PC-3 (cell line): Measurements from ENCODE around the gene MUSTN1. TPM values are rescaled to one million over a fixed set of nuclear protein-coding genes. Genes with fewer than 3 reads are reported as not detected.

Source experiments
- ATAC-seq: fragments of 200-7000 bp; cut with Tn5 transposase; 2 replicates; pipeline ENCODE4 v1.9.1; 2020; ENCODE audit warnings: mild to moderate bottlenecking, moderate library complexity
- BruUV-seq: library from RNA; stranded (reverse); fragments of 400-500 nt; replicated peaks from 2 replicates; lab custom pipeline; 2021; lab: Mats Ljungman, UMichigan
- CTCF ChIA-PET: fragments of 300-600 bp; sonication (Branson Sonifier 250); formaldehyde crosslinking; loops from one replicate; lab custom pipeline; 2022; ENCODE audit warnings: antibody characterized with exemption; lab: Charles Lee
- POLR2A ChIA-PET: fragments of 300-600 bp; sonication (Branson Sonifier 250); formaldehyde crosslinking; loops from one replicate; lab custom pipeline; 2022; ENCODE audit warnings: antibody characterized with exemption; ENCODE audit not compliant: unreplicated experiment; lab: Charles Lee
- DNase-seq: peaks from one replicate; pipeline ENCODE4 v3.0.0-alpha.2; 2015
- H2AFZ ChIP-seq: fragments of 300-600 bp; sonication (generic); 2 replicates; pipeline ENCODE4 v1.6.0; 2016; ENCODE audit warnings: antibody characterized with exemption, low read length
- H3F3A ChIP-seq: fragments of 300-600 bp; sonication (generic); one replicate; pipeline ENCODE4 v1.6.0; 2017; ENCODE audit warnings: antibody characterized with exemption, low read length, control low read depth, mild to moderate bottlenecking; ENCODE audit not compliant: unreplicated experiment
- H3K27ac ChIP-seq: fragments of 300-600 bp; sonication (generic); 2 replicates; pipeline ENCODE4 v1.5.1; 2016; ENCODE audit warnings: mild to moderate bottlenecking, low read length
- H3K27me3 ChIP-seq: fragments of 300-600 bp; sonication (generic); 2 replicates; pipeline ENCODE4 v1.6.1; 2016; ENCODE audit warnings: low read length, mixed read lengths
- H3K36me3 ChIP-seq: fragments of 300-600 bp; sonication (generic); 2 replicates; pipeline ENCODE4 v1.6.1; 2016; ENCODE audit warnings: low read depth, mixed run types, low read length, mixed read lengths
- H3K4me1 ChIP-seq: fragments of 300-600 bp; sonication (generic); 2 replicates; pipeline ENCODE4 v1.5.1; 2016; ENCODE audit warnings: low read length; ENCODE audit not compliant: insufficient read depth
- H3K4me2 ChIP-seq: fragments of 300-600 bp; sonication (generic); 2 replicates; pipeline ENCODE4 v1.6.0; 2016; ENCODE audit warnings: low read length
- H3K4me3 ChIP-seq: fragments of 300-600 bp; sonication (generic); 2 replicates; pipeline ENCODE4 v1.5.1; 2016; ENCODE audit warnings: mild to moderate bottlenecking, low read length, mixed read lengths
- H3K79me2 ChIP-seq: fragments of 300-600 bp; sonication (generic); 2 replicates; pipeline ENCODE4 v1.6.1; 2017; ENCODE audit warnings: low read length, mixed read lengths
- H3K9ac ChIP-seq: fragments of 300-600 bp; sonication (generic); 2 replicates; pipeline ENCODE4 v1.6.0; 2016; ENCODE audit warnings: mild to moderate bottlenecking, low read length
- H3K9me2 ChIP-seq: fragments of 300-600 bp; sonication (generic); replicated peaks from 2 replicates; pipeline ENCODE4 v1.6.1; 2016; ENCODE audit warnings: mixed run types, low read length, mixed read lengths
- H3K9me3 ChIP-seq: fragments of 300-600 bp; sonication (generic); 2 replicates; pipeline ENCODE4 v1.6.1; 2016; ENCODE audit warnings: low read length, mixed read lengths
- H4K20me1 ChIP-seq: fragments of 300-600 bp; sonication (generic); 2 replicates; pipeline ENCODE4 v1.6.1; 2016; ENCODE audit warnings: low read length, mixed read lengths
- EZH2 ChIP-seq: fragments of 300-600 bp; sonication (generic); IDR thresholded peaks from one replicate; pipeline ENCODE4 v1.6.1; 2017; ENCODE audit warnings: antibody characterized with exemption, mild to moderate bottlenecking, low read length; ENCODE audit not compliant: unreplicated experiment
- EZH2phosphoT487 ChIP-seq: fragments of 300-600 bp; sonication (generic); IDR thresholded peaks from 2 replicates; pipeline ENCODE4 v1.6.1; 2018; ENCODE audit warnings: mild to moderate bottlenecking, antibody characterized with exemption, low read length, borderline replicate concordance
- intact Hi-C: fragments of 100-400 bp; cut with micrococcal nuclease; formaldehyde crosslinking; loops from 2 replicates; pipeline ENCODE4 v1.9.0; 2023
- total RNA-seq: library from RNA; depleted of rRNA; stranded (reverse); fragments of >200 nt; gene quantifications from 2 replicates; pipeline ENCODE4 v1.2.3, GENCODE V29; 2014
- TF ChIP-seq, protein P1 (sequence below): fragments of 300-600 bp; sonication (generic); conservative IDR thresholded peaks from 2 replicates; pipeline ENCODE4 v1.5.1; 2017; ENCODE audit warnings: antibody characterized with exemption, low read depth, mild to moderate bottlenecking, low read length

Gene MUSTN1
- total RNA-seq, 1 experiment from 2014 or later = 0.66 TPM

DNA sequence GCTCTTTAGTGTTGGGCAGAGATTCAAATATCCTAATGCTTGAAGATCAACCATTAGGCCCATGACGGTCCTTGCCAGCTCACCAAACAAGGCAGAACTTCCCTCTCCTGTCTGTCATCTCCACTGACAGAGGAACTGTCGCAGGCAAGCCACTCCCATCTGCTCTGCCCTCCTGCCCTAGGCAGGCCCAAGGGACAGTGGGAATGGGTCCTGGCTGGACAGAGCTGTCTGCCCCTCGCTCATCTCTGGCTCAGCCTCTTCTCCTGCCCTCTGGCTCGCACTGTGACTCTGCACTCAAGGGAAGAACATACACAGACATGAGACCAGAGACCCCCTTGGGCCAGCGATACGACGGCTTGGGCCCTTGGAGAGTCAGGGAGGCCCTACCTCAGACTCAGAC lies 7.6 kb upstream of the MUSTN1 start:
- Histone ChIP-seq H3K36me3 (no peaks in the 10 kb centered on the region), H3K79me2 (no peaks in the 10 kb centered on the region), H3K9ac (no peak overlapping the region), H3K4me3 (no peak overlapping the region), H4K20me1 (no peaks in the 10 kb centered on the region), H3K27ac (no peak overlapping the region), H3K4me1 (no peaks in the 10 kb centered on the region), H3F3A (no peaks in the 10 kb centered on the region), H3K4me2 (no peak overlapping the region), H3K9me2 (no peaks in the 10 kb centered on the region), H3K9me3 (no peaks in the 10 kb centered on the region), H2AFZ (no peak overlapping the region), H3K27me3 (no peaks in the 10 kb centered on the region)
- ChIA-PET POLR2A (no interaction called here), CTCF (no interaction called here)
- BruUV-seq = no TSS peak
- no peak for DNase-seq
- ATAC-seq = no peak
- intact Hi-C loops = no loop called here
- TF ChIP-seq, protein P1, sequence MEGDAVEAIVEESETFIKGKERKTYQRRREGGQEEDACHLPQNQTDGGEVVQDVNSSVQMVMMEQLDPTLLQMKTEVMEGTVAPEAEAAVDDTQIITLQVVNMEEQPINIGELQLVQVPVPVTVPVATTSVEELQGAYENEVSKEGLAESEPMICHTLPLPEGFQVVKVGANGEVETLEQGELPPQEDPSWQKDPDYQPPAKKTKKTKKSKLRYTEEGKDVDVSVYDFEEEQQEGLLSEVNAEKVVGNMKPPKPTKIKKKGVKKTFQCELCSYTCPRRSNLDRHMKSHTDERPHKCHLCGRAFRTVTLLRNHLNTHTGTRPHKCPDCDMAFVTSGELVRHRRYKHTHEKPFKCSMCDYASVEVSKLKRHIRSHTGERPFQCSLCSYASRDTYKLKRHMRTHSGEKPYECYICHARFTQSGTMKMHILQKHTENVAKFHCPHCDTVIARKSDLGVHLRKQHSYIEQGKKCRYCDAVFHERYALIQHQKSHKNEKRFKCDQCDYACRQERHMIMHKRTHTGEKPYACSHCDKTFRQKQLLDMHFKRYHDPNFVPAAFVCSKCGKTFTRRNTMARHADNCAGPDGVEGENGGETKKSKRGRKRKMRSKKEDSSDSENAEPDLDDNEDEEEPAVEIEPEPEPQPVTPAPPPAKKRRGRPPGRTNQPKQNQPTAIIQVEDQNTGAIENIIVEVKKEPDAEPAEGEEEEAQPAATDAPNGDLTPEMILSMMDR = no peak
- TF ChIP-seq EZH2 = no peak
- TF ChIP-seq EZH2phosphoT487 = no peak

DNA sequence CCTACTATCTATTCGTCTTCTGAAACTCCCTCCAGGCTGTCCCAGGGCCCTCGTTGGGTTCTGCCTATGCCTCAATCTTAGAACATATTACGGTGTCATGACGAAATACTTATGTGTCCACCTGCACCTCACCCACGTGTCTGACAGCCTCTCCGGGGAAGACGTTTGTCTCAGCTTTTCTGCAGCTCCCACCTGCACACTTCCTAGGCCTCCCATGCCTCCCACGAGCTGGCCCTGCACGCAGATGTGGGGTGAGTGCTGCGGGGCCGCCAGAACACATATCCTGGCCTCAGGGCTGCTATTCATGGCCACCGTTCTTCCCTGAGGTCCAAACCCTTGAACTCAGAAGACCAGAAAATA lies 7.1 kb upstream of the MUSTN1 start:
- Histone ChIP-seq H3F3A (no peaks in the 10 kb centered on the region), H3K79me2 (no peaks in the 10 kb centered on the region), H3K4me1 (no peaks in the 10 kb centered on the region), H3K36me3 (no peaks in the 10 kb centered on the region), H3K9me2 (no peaks in the 10 kb centered on the region), H3K27ac (no peak overlapping the region), H3K27me3 (no peaks in the 10 kb centered on the region), H3K4me2 (no peak overlapping the region), H3K9me3 (no peaks in the 10 kb centered on the region), H3K4me3 (no peak overlapping the region), H4K20me1 (no peaks in the 10 kb centered on the region), H3K9ac (no peak overlapping the region), H2AFZ (no peak overlapping the region)
- BruUV-seq = no TSS peak
- CTCF ChIA-PET = no interaction called here
- POLR2A ChIA-PET = no interaction called here
- TF ChIP-seq, protein P1 = no peak
- TF ChIP-seq EZH2 (no peak), EZH2phosphoT487 (no peak)
- ATAC-seq = no peak
- intact Hi-C loops = no loop called here
- DNase-seq = no peak

DNA sequence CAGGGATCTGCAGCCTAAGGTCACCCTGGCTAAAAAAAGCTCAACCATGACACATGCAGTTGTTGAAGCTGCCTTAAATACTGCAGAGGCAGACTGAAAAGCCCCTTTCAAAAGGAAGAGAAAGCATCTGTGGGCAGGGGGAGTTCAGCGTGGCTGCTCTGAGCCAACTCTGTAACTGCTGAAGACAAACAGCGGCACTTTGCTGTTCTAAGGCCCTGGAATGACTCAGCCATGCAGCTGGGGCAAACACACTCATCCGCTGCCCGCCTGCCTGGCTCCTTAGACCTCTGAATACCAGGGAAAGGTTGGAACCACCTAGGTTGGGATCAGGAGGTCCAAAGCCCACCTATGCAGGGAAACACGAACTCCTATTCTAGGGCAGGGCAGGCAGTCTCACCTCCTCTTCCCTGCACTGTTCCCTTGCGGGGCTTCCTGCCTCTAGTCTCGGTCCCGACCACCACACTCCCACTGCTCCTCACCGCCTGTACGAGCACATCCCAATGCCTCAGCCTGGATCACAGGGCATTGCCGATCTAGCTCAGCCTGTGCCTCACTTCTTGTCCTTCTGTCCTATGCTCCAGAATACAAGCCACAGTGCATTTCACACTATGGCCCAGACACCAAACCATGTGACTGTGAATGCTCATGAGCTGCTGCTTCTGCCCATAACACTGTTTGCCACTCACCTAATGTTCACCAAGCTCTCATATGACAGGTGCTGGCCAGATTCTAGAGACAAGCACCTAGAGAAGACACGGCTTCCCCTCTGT lies 6.6 kb upstream of the MUSTN1 start:
- Histone ChIP-seq H3K36me3 (no peaks in the 10 kb centered on the region), H3K9me2 (no peaks in the 10 kb centered on the region), H3F3A (no peaks in the 10 kb centered on the region), H3K9ac (no peak overlapping the region), H3K4me1 (no peaks in the 10 kb centered on the region), H3K27me3 (no peaks in the 10 kb centered on the region), H3K27ac (no peak overlapping the region), H3K79me2 (no peaks in the 10 kb centered on the region), H3K4me2 (no peak overlapping the region), H3K9me3 (no peaks in the 10 kb centered on the region), H3K4me3 (no peak overlapping the region), H4K20me1 (no peaks in the 10 kb centered on the region), H2AFZ (no peak overlapping the region)
- CTCF ChIA-PET = no interaction called here
- no peak for TF ChIP-seq EZH2phosphoT487
- TF ChIP-seq, protein P1 = no peak
- TF ChIP-seq EZH2 = no peak
- POLR2A ChIA-PET = no interaction called here
- no peak for ATAC-seq
- intact Hi-C loops = no loop called here
- no TSS peak for BruUV-seq
- DNase-seq = no peak
